Stomach (tissue), 4 donors: ENCODE data around the gene B3GALNT1.

Experiments used
- EP300 ChIP-seq: sonication (generic); formaldehyde crosslinking; IDR thresholded peaks from one replicate; pipeline ENCODE4 v1.6.1; 2017; ENCODE audit warnings: antibody characterized with exemption
- POLR2A ChIP-seq, 4 donors: fragments of 450-650 bp; IDR thresholded peaks; one replicate each; pipeline ENCODE4 v1.6.1; 2016; ENCODE audit warnings: antibody characterized with exemption in 4 of 4, control low read depth in 2 of 4, mild to moderate bottlenecking in 1 of 4, moderate library complexity in 1 of 4
- TF ChIP-seq, protein P1 (sequence below), 7 experiments: fragments of 450-650 bp in 4 of 7; fragments of 200-600 bp in 3 of 7; sonication (generic) in 3 of 7; IDR thresholded peaks; one replicate each; pipeline ENCODE4 v1.5.1; 2016 to 2019; ENCODE audit warnings: antibody characterized with exemption in 7 of 7, control low read depth in 2 of 7, mild to moderate bottlenecking in 1 of 7

DNA sequence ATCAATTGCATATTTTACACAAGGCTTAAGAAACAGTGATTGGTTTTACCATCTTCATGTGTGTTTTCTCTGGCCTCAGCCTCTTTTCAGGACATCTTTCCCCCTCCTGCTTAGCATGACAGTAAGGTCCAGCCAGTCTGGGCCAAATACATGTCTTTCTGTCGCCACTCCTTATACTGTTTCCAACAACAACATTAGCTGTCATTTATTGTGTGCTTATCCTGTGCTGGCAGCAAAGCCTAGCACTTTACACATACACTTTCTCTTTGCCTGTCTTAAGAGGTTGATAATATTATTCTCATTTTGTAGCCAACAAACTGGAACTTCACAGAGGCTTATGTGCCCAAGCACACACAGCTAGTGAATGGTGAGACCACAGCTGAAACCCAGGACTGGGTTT lies 37.8 kb downstream of the B3GALNT1 start:
- TF ChIP-seq, protein P1, sequence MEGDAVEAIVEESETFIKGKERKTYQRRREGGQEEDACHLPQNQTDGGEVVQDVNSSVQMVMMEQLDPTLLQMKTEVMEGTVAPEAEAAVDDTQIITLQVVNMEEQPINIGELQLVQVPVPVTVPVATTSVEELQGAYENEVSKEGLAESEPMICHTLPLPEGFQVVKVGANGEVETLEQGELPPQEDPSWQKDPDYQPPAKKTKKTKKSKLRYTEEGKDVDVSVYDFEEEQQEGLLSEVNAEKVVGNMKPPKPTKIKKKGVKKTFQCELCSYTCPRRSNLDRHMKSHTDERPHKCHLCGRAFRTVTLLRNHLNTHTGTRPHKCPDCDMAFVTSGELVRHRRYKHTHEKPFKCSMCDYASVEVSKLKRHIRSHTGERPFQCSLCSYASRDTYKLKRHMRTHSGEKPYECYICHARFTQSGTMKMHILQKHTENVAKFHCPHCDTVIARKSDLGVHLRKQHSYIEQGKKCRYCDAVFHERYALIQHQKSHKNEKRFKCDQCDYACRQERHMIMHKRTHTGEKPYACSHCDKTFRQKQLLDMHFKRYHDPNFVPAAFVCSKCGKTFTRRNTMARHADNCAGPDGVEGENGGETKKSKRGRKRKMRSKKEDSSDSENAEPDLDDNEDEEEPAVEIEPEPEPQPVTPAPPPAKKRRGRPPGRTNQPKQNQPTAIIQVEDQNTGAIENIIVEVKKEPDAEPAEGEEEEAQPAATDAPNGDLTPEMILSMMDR (IDR thresholded peaks at IDR 0.05), result no peak
- TF ChIP-seq POLR2A (IDR thresholded peaks at IDR 0.05) (no peak), EP300 (no peak)
